Ectodermal cell (in vitro differentiated cells): ENCODE data around the gene VANGL1.

Experiments
- H3K27ac ChIP-seq: 2 replicates; pipeline ENCODE4 v1.7.0; 2013; ENCODE audit warnings: mild to moderate bottlenecking, low read depth, low read length; ENCODE audit not compliant: insufficient read depth, poor library complexity, severe bottlenecking
- H3K27me3 ChIP-seq: 2 replicates; pipeline ENCODE4 v1.7.0; 2013; ENCODE audit warnings: mild to moderate bottlenecking, low read length; ENCODE audit not compliant: insufficient read depth, control insufficient read depth, poor library complexity, severe bottlenecking
- H3K36me3 ChIP-seq: one replicate; pipeline ENCODE4 v1.7.0; 2013; ENCODE audit warnings: low read length; ENCODE audit not compliant: control insufficient read depth, insufficient read depth
- H3K4me1 ChIP-seq: one replicate; pipeline ENCODE4 v1.7.0; 2013; ENCODE audit warnings: low read length; ENCODE audit not compliant: control insufficient read depth, insufficient read depth
- H3K4me3 ChIP-seq: 2 replicates; pipeline ENCODE4 v1.7.0; 2013; ENCODE audit warnings: low read depth, low read length, control low read depth; ENCODE audit not compliant: insufficient read depth
- H3K9me3 ChIP-seq: 2 replicates; pipeline ENCODE4 v1.7.0; 2013; ENCODE audit warnings: mild to moderate bottlenecking, low read length, moderate library complexity; ENCODE audit not compliant: control insufficient read depth
- WGBS, 2 experiments: methylation state at CpG; one replicate each; pipeline ENCODE4 v1.1.7; 2013; ENCODE audit warnings: missing lambda C conversion rate in 2 of 2; 5-methylcytosine and 5-hydroxymethylcytosine counted together

Gene VANGL1

GRCh38 chr1:115694805-115695204, 53.0 kb downstream of the VANGL1 start:
- no peaks in the 10 kb centered on the region for H3K9me3 ChIP-seq
- no peaks in the 10 kb centered on the region for H3K36me3 ChIP-seq
- H3K4me1 ChIP-seq: no peaks in the 10 kb centered on the region
- H3K27ac ChIP-seq: no peak overlapping the region
- no peaks in the 10 kb centered on the region for H3K27me3 ChIP-seq
- no peak overlapping the region for H3K4me3 ChIP-seq
- 75 to 78% methylated on average over 3 of the region's 3 CpGs for WGBS, 2 experiments

DNA sequence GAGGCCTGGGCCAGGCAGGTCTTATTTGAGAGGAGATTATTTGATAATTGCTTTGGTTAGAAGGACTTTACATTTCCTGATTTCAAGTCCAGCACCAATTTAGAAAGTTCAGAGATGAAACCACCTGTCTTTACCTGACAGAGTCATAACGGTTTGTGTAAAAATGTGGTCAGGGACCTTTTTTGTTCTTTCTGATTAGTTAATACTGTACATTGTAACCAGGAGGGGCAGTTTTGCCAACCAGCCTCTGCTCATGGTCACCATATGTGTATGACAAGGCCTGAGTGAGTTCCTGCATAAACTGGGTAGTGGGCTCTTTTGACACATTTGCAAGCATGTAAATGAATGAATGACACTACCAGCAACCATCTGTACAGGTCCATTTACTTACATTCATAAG, 55.8 kb downstream of the VANGL1 start:
- Histone ChIP-seq H3K4me3 (no peak overlapping the region), H3K4me1 (no peaks in the 10 kb centered on the region), H3K36me3 (no peaks in the 10 kb centered on the region), H3K27ac (no peak overlapping the region), H3K27me3 (no peaks in the 10 kb centered on the region), H3K9me3 (no peaks in the 10 kb centered on the region)
- 94 to 100% methylated on average over 1 of the region's 1 CpG for WGBS, 2 experiments

DNA sequence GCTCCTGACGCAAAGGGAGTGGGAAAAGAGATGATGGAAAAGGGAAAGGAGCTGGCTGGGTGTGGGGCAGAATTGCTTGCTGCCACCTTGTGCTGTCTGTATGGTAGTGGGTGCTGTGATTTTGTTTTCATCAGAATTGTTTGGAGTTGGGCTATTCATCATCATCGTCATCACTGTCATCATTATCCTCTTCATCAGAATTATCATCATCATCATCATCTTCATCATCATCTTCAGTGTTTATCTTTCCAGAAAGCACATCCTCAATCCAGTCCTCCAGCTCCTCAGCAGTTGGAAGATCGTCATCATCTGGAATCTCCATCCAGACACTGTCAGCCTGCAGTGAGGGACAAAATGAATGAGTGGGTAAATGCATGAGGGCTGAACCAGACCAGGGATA, 59.3 kb downstream of the VANGL1 start:
- Histone ChIP-seq H3K9me3 (no peaks in the 10 kb centered on the region), H3K4me3 (no peak overlapping the region), H3K36me3 (no peaks in the 10 kb centered on the region), H3K27me3 (no peaks in the 10 kb centered on the region), H3K27ac (no peak overlapping the region), H3K4me1 (peaks cover 4% of the 10 kb centered on the region)
- WGBS, 2 experiments: 95 to 96% methylated on average over 3 of the region's 3 CpGs

- H3K27me3 ChIP-seq: no peaks in the 10 kb centered on the region
- no peak overlapping the region for H3K27ac ChIP-seq
- no peak overlapping the region for H3K4me3 ChIP-seq
- H3K4me1 ChIP-seq: peaks cover 5% of the 10 kb centered on the region
- H3K36me3 ChIP-seq: no peaks in the 10 kb centered on the region
- no peaks in the 10 kb centered on the region for H3K9me3 ChIP-seq
- WGBS, 2 experiments: 88% methylated on average over 3 of the region's 3 CpGs
These were observed 61.2 kb downstream of the VANGL1 start for GRCh38 chr1:115702959-115703358.

DNA sequence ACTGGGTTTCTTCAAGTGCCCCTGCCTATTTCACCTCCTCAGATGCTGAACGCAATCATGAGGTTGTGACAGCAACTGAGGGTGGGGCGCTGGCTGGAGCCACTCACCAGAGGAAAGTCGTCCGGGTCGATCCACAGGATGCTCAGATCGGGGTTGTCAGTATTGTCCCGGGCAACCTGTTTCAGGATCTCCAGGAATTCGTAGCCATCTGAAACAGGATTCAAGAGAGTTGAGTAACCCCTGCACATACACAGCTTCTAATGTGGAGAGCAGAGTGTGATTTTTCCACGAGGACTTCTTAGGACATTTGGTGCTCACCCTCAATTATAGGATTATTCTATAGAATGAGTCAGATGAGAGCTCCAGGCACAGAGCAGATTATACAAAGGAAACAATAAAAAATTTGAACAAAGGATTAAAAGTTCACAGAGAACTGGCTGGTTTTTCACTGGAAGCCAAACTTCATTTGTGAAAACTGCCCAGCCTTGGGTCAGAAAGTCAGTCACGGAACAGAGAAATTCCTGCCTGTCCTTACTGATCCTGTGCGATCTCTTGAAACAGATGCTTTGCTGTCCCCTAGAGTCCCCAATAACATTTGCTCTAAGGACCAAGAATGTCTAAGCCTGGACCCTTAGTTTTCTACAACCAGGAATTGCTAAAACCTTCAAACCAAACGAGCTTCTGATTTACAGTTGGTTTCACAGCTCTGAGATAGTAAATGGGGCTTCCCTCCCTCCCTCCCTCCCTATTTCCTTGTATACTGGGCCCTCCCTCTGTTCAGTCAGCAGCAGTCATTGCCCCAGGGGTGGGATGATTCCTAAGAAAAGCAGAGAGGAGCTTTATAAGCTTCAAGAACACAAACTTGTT, 63.5 kb downstream of the VANGL1 start:
- 82 to 88% methylated on average over 11 to 12 of the region's 12 CpGs for WGBS, 2 experiments

DNA sequence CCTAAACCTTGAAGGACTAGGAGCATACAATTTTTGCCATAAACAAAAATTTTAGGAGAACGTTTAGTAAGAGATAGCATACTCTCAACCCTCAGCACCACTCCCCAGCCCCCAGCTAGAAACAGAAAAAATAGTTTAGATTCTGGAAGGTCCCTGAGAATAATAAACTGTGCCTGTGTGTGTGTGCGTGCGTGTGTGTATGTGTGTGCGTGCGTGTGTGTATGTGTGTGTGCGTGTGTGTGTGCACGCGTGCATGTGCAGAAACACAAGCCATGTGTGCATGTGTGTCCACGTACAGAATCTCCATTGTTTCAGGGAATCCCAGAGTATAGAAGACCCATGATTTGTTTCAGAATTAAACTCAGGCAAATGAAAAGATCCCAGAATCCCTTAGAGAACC, 64.2 kb downstream of the VANGL1 start:
- Histone ChIP-seq H3K9me3 (no peaks in the 10 kb centered on the region), H3K4me3 (no peak overlapping the region), H3K27ac (no peak overlapping the region), H3K4me1 (peaks cover 5% of the 10 kb centered on the region), H3K27me3 (no peaks in the 10 kb centered on the region), H3K36me3 (no peaks in the 10 kb centered on the region)
- WGBS, 2 experiments: 91 to 94% methylated on average over 9 of the region's 9 CpGs

More for the DNA sequence above, 63.5 kb downstream of the VANGL1 start:
- Histone ChIP-seq H3K27me3 (no peaks in the 10 kb centered on the region), H3K27ac (no peak overlapping the region), H3K36me3 (no peaks in the 10 kb centered on the region), H3K4me3 (no peak overlapping the region), H3K4me1 (peaks cover 5% of the 10 kb centered on the region), H3K9me3 (no peaks in the 10 kb centered on the region)

GRCh38 chr1:115706587-115707425, 65.0 kb downstream of the VANGL1 start:
- Histone ChIP-seq H3K4me1 (peaks cover 5% of the 10 kb centered on the region), H3K9me3 (no peaks in the 10 kb centered on the region), H3K27ac (no peak overlapping the region), H3K4me3 (no peak overlapping the region), H3K36me3 (no peaks in the 10 kb centered on the region), H3K27me3 (no peaks in the 10 kb centered on the region)
- WGBS, 2 experiments: 45 to 49% methylated on average over 8 of the region's 8 CpGs

DNA sequence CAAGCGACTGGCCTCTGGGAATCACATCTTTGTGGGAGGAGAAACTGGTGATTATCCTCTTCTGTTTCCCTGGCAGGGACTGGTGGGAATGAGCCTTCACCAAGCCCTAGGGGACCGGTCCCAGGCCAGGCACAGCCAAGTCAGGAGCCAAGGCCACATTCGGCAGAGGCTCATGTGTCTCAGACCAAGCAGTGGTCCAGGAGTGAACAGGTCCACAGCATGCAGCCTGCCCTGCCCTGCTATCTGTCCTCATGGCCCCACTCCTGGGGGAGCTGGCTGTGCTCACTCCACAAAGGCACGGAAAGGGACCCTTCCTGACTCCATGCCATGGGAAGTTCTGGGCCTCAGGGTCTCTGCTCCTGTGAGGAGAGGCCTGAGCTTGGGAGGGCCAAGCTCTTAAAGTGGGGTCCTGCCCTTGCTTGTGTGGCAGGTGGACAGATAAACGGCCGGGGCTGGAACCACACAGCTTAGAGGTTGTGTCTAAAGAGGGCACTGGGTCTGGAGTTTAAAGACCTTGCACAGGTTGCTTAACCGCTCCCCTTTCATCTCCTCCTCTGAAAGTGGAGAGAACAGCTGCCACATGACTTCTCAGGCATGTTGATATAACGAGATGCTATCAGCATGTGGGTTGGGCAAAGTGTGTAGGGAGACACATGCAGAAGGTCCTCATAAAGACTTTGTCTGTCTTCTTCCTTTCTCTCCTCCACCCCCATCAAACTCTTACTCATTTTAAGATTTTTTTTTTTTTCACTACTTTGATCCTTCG, 69.3 kb downstream of the VANGL1 start:
- peaks cover under 1% of the 10 kb centered on the region for H3K4me1 ChIP-seq
- H3K9me3 ChIP-seq: no peaks in the 10 kb centered on the region
- H3K4me3 ChIP-seq: no peak overlapping the region
- H3K27ac ChIP-seq: no peak overlapping the region
- WGBS, 2 experiments: 84 to 85% methylated on average over 9 of the region's 9 CpGs
- no peaks in the 10 kb centered on the region for H3K36me3 ChIP-seq
- no peaks in the 10 kb centered on the region for H3K27me3 ChIP-seq

- Histone ChIP-seq H3K27me3 (no peaks in the 10 kb centered on the region), H3K36me3 (no peaks in the 10 kb centered on the region), H3K27ac (no peak overlapping the region), H3K9me3 (no peaks in the 10 kb centered on the region), H3K4me1 (no peaks in the 10 kb centered on the region), H3K4me3 (no peak overlapping the region)
- 89 to 92% methylated on average over 10 of the region's 10 CpGs for WGBS, 2 experiments
These were observed 71.3 kb downstream of the VANGL1 start for GRCh38 chr1:115712911-115713609.
